Panc1 (cell line): ENCODE results near the gene LDB2.

Source experiments
- CTCF ChIP-seq: fragments of 450-650 bp; IDR thresholded peaks from 2 replicates; pipeline ENCODE4 v1.5.1; 2017; ENCODE audit warnings: mild to moderate bottlenecking
- REST ChIP-seq, 2 experiments: IDR thresholded peaks; 2 replicates each; pipeline ENCODE4 v1.6.1; 2011 to 2012; ENCODE audit warnings: low read depth in 2 of 2, control low read depth in 1 of 2, low read length in 1 of 2, mild to moderate bottlenecking in 1 of 2, moderate library complexity in 1 of 2; ENCODE audit not compliant: insufficient read depth in 1 of 2
- SIN3A ChIP-seq: IDR thresholded peaks from 2 replicates; pipeline ENCODE4 v1.6.1; 2012; ENCODE audit warnings: low read depth, mild to moderate bottlenecking, low read length, moderate library complexity, borderline replicate concordance; ENCODE audit not compliant: insufficient read depth

GRCh38 chr4:16608611-16609125 lies 289.8 kb downstream of the LDB2 start:
- TF ChIP-seq CTCF (no peak), REST (IDR thresholded peaks at IDR 0.05; ENCODE audit: insufficient read depth in 1 of 2, low read depth in 2 of 2, low read length in 1 of 2) (no peak), SIN3A (no peak)
